ENCODE data around the gene PPA1.

The PPA1 gene

GRCh38 chr10:70233109-70233938, at the start of gene PPA1:
Gene PPA1, minus strand, starts transcription at chr10:70233429. Its CDS starts 102 bp downstream, at chr10:70233327.
- H3K36me3 ChIP-seq (ENCODE audit: control insufficient read depth, insufficient read depth, low read length) = peaks cover 22% of the 10 kb centered on the region
- peak within 1 kb of the TSS; percentile 92 for H3K4me3 ChIP-seq (ENCODE audit: low read depth, low read length)
- no peaks in the 10 kb centered on the region for H3K27me3 ChIP-seq (ENCODE audit: control insufficient read depth, insufficient read depth, low read length)
- 0 out of 2 replicates have a peak, but pooled peaks cover 4% of the 10 kb centered on the region for H3K9me3 ChIP-seq (ENCODE audit: control insufficient read depth, insufficient read depth, low read length)
- peak within 1 kb of the TSS; percentile 86 for H3K27ac ChIP-seq (ENCODE audit: low read depth, low read length)
- H3K9ac ChIP-seq (ENCODE audit: low read depth, low read length) = peak within 1 kb of the TSS; percentile 94
- peaks cover 3% of the 10 kb centered on the region for H3K4me1 ChIP-seq (ENCODE audit: control insufficient read depth, insufficient read depth, low read length)

- Histone ChIP-seq H3K9me3 (ENCODE audit: control insufficient read depth, insufficient read depth, low read length) (no peaks in the 10 kb centered on the region), H3K4me1 (ENCODE audit: control insufficient read depth, insufficient read depth, low read length) (no peaks in the 10 kb centered on the region), H3K36me3 (ENCODE audit: control insufficient read depth, insufficient read depth, low read length) (no peaks in the 10 kb centered on the region), H3K27me3 (ENCODE audit: control insufficient read depth, insufficient read depth, low read length) (peaks cover 50% of the 10 kb centered on the region), H3K27ac (ENCODE audit: low read depth, low read length) (no peak overlapping the region), H3K9ac (ENCODE audit: low read depth, low read length) (no peak overlapping the region), H3K4me3 (ENCODE audit: low read depth, low read length) (no peak overlapping the region)
Observed at GRCh38 chr10:70281609-70282008, 48.4 kb upstream of the PPA1 start.

- Histone ChIP-seq H3K27ac (ENCODE audit: low read depth, low read length) (no peak overlapping the region), H3K36me3 (ENCODE audit: control insufficient read depth, insufficient read depth, low read length) (no peaks in the 10 kb centered on the region), H3K27me3 (ENCODE audit: control insufficient read depth, insufficient read depth, low read length) (peaks cover 44% of the 10 kb centered on the region), H3K4me1 (ENCODE audit: control insufficient read depth, insufficient read depth, low read length) (no peaks in the 10 kb centered on the region), H3K9me3 (ENCODE audit: control insufficient read depth, insufficient read depth, low read length) (no peaks in the 10 kb centered on the region), H3K9ac (ENCODE audit: low read depth, low read length) (no peak overlapping the region), H3K4me3 (ENCODE audit: low read depth, low read length) (no peak overlapping the region)
Observed at GRCh38 chr10:70280099-70280498, 46.9 kb upstream of the PPA1 start.

GRCh38 chr10:70277396-70278030, 44.3 kb upstream of the PPA1 start:
- Histone ChIP-seq H3K36me3 (ENCODE audit: control insufficient read depth, insufficient read depth, low read length) (no peaks in the 10 kb centered on the region), H3K27ac (ENCODE audit: low read depth, low read length) (no peak overlapping the region), H3K27me3 (ENCODE audit: control insufficient read depth, insufficient read depth, low read length) (peaks cover 18% of the 10 kb centered on the region), H3K9ac (ENCODE audit: low read depth, low read length) (no peak overlapping the region), H3K4me1 (ENCODE audit: control insufficient read depth, insufficient read depth, low read length) (peaks cover 8% of the 10 kb centered on the region), H3K4me3 (ENCODE audit: low read depth, low read length) (no peak overlapping the region), H3K9me3 (ENCODE audit: control insufficient read depth, insufficient read depth, low read length) (no peaks in the 10 kb centered on the region)

- Histone ChIP-seq H3K4me3 (ENCODE audit: low read depth, low read length) (no peak overlapping the region), H3K36me3 (ENCODE audit: control insufficient read depth, insufficient read depth, low read length) (no peaks in the 10 kb centered on the region), H3K4me1 (ENCODE audit: control insufficient read depth, insufficient read depth, low read length) (peaks cover 8% of the 10 kb centered on the region), H3K9ac (ENCODE audit: low read depth, low read length) (no peak overlapping the region), H3K9me3 (ENCODE audit: control insufficient read depth, insufficient read depth, low read length) (no peaks in the 10 kb centered on the region), H3K27me3 (ENCODE audit: control insufficient read depth, insufficient read depth, low read length) (no peaks in the 10 kb centered on the region), H3K27ac (ENCODE audit: low read depth, low read length) (no peak overlapping the region)
Observed at GRCh38 chr10:70274643-70275042, 41.4 kb upstream of the PPA1 start.

GRCh38 chr10:70272925-70273316, 39.7 kb upstream of the PPA1 start:
- no peak overlapping the region for H3K9ac ChIP-seq (ENCODE audit: low read depth, low read length)
- no peaks in the 10 kb centered on the region for H3K36me3 ChIP-seq (ENCODE audit: control insufficient read depth, insufficient read depth, low read length)
- no peaks in the 10 kb centered on the region for H3K9me3 ChIP-seq (ENCODE audit: control insufficient read depth, insufficient read depth, low read length)
- peaks cover 8% of the 10 kb centered on the region for H3K4me1 ChIP-seq (ENCODE audit: control insufficient read depth, insufficient read depth, low read length)
- H3K4me3 ChIP-seq (ENCODE audit: low read depth, low read length) = no peak overlapping the region
- no peaks in the 10 kb centered on the region for H3K27me3 ChIP-seq (ENCODE audit: control insufficient read depth, insufficient read depth, low read length)
- H3K27ac ChIP-seq (ENCODE audit: low read depth, low read length) = no peak overlapping the region

- H3K27me3 ChIP-seq (ENCODE audit: control insufficient read depth, insufficient read depth, low read length) = no peaks in the 10 kb centered on the region
- H3K27ac ChIP-seq (ENCODE audit: low read depth, low read length) = no peak overlapping the region
- H3K4me1 ChIP-seq (ENCODE audit: control insufficient read depth, insufficient read depth, low read length) = peaks cover 8% of the 10 kb centered on the region
- H3K36me3 ChIP-seq (ENCODE audit: control insufficient read depth, insufficient read depth, low read length) = no peaks in the 10 kb centered on the region
- no peaks in the 10 kb centered on the region for H3K9me3 ChIP-seq (ENCODE audit: control insufficient read depth, insufficient read depth, low read length)
- no peak overlapping the region for H3K9ac ChIP-seq (ENCODE audit: low read depth, low read length)
- H3K4me3 ChIP-seq (ENCODE audit: low read depth, low read length) = no peak overlapping the region
Observed at GRCh38 chr10:70271996-70272924, 39.0 kb upstream of the PPA1 start.

- Histone ChIP-seq H3K9me3 (ENCODE audit: control insufficient read depth, insufficient read depth, low read length) (no peaks in the 10 kb centered on the region), H3K27me3 (ENCODE audit: control insufficient read depth, insufficient read depth, low read length) (no peaks in the 10 kb centered on the region), H3K36me3 (ENCODE audit: control insufficient read depth, insufficient read depth, low read length) (no peaks in the 10 kb centered on the region), H3K4me3 (ENCODE audit: low read depth, low read length) (no peak overlapping the region), H3K4me1 (ENCODE audit: control insufficient read depth, insufficient read depth, low read length) (peaks cover 8% of the 10 kb centered on the region), H3K9ac (ENCODE audit: low read depth, low read length) (no peak overlapping the region), H3K27ac (ENCODE audit: low read depth, low read length) (no peak overlapping the region)
Observed at GRCh38 chr10:70270952-70271351, 37.7 kb upstream of the PPA1 start.

GRCh38 chr10:70269741-70270140, 36.5 kb upstream of the PPA1 start:
- peaks cover 8% of the 10 kb centered on the region for H3K4me1 ChIP-seq (ENCODE audit: control insufficient read depth, insufficient read depth, low read length)
- H3K36me3 ChIP-seq (ENCODE audit: control insufficient read depth, insufficient read depth, low read length) = no peaks in the 10 kb centered on the region
- H3K9me3 ChIP-seq (ENCODE audit: control insufficient read depth, insufficient read depth, low read length) = no peaks in the 10 kb centered on the region
- no peak overlapping the region for H3K9ac ChIP-seq (ENCODE audit: low read depth, low read length)
- H3K27ac ChIP-seq (ENCODE audit: low read depth, low read length) = no peak overlapping the region
- H3K27me3 ChIP-seq (ENCODE audit: control insufficient read depth, insufficient read depth, low read length) = no peaks in the 10 kb centered on the region
- H3K4me3 ChIP-seq (ENCODE audit: low read depth, low read length) = no peak overlapping the region

- Histone ChIP-seq H3K4me3 (ENCODE audit: low read depth, low read length) (no peak overlapping the region), H3K27ac (ENCODE audit: low read depth, low read length) (no peak overlapping the region), H3K27me3 (ENCODE audit: control insufficient read depth, insufficient read depth, low read length) (no peaks in the 10 kb centered on the region), H3K36me3 (ENCODE audit: control insufficient read depth, insufficient read depth, low read length) (no peaks in the 10 kb centered on the region), H3K9me3 (ENCODE audit: control insufficient read depth, insufficient read depth, low read length) (no peaks in the 10 kb centered on the region), H3K9ac (ENCODE audit: low read depth, low read length) (no peak overlapping the region), H3K4me1 (ENCODE audit: control insufficient read depth, insufficient read depth, low read length) (peaks cover 6% of the 10 kb centered on the region)
Observed at GRCh38 chr10:70268376-70268775, 35.1 kb upstream of the PPA1 start.
